Measurements from ENCODE around the gene ARRDC2. TPM values are rescaled to one million over a fixed set of nuclear protein-coding genes. Genes with fewer than 3 reads are reported as not detected.
A peak's percentile ranks its signal among the peaks of the same experiment; 100 is the strongest.

ARRDC2 gene
- total RNA-seq, 4 donors from 2014 or later = 31.9 to 64.6 (median 47.5) TPM

- WGBS, 2 donors (ENCODE audit: low coverage in 1 of 2) = 46 to 70% methylated on average over 3 of the region's 13 CpGs
- no peaks in the 10 kb centered on the region for H3K9me3 ChIP-seq
- ATAC-seq = no peak
- no peak for TF ChIP-seq EP300 (IDR thresholded peaks at IDR 0.05)
- no peak overlapping the region for H3K27ac ChIP-seq
- no peaks in the 10 kb centered on the region for H3K4me1 ChIP-seq
- H3K4me3 ChIP-seq = no peak overlapping the region
- H3K36me3 ChIP-seq = no peaks in the 10 kb centered on the region
- H3K27me3 ChIP-seq = peaks cover 36% of the 10 kb centered on the region
These were observed 19.8 kb upstream of the ARRDC2 start for GRCh38 chr19:17988161-17988560.

- 89 to 99% methylated on average over 4 to 8 of the region's 16 CpGs for WGBS, 2 donors (ENCODE audit: low coverage in 1 of 2)
- no peak for ATAC-seq
- TF ChIP-seq POLR2A (IDR thresholded peaks at IDR 0.05) (no peak), POLR2AphosphoS5 (IDR thresholded peaks at IDR 0.05) (no peak), EP300 (IDR thresholded peaks at IDR 0.05) (no peak)
- TF ChIP-seq, protein P1, sequence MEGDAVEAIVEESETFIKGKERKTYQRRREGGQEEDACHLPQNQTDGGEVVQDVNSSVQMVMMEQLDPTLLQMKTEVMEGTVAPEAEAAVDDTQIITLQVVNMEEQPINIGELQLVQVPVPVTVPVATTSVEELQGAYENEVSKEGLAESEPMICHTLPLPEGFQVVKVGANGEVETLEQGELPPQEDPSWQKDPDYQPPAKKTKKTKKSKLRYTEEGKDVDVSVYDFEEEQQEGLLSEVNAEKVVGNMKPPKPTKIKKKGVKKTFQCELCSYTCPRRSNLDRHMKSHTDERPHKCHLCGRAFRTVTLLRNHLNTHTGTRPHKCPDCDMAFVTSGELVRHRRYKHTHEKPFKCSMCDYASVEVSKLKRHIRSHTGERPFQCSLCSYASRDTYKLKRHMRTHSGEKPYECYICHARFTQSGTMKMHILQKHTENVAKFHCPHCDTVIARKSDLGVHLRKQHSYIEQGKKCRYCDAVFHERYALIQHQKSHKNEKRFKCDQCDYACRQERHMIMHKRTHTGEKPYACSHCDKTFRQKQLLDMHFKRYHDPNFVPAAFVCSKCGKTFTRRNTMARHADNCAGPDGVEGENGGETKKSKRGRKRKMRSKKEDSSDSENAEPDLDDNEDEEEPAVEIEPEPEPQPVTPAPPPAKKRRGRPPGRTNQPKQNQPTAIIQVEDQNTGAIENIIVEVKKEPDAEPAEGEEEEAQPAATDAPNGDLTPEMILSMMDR (IDR thresholded peaks at IDR 0.05) = no peak
These were observed 18.4 kb upstream of the ARRDC2 start for GRCh38 chr19:17989425-17990094.

GRCh38 chr19:17993076-17993813 lies 14.7 kb upstream of the ARRDC2 start:
- no peak for ATAC-seq
- H3K9me3 ChIP-seq = no peaks in the 10 kb centered on the region
- H3K27ac ChIP-seq = no peak overlapping the region

More at GRCh38 chr19:17989425-17990094, 18.4 kb upstream of the ARRDC2 start:
- no peak overlapping the region for H3K27ac ChIP-seq
- H3K36me3 ChIP-seq = no peaks in the 10 kb centered on the region
- H3K9me3 ChIP-seq = no peaks in the 10 kb centered on the region
- H3K27me3 ChIP-seq = peaks cover 29% of the 10 kb centered on the region
- no peak overlapping the region for H3K4me3 ChIP-seq
- H3K4me1 ChIP-seq = no peaks in the 10 kb centered on the region

DNA sequence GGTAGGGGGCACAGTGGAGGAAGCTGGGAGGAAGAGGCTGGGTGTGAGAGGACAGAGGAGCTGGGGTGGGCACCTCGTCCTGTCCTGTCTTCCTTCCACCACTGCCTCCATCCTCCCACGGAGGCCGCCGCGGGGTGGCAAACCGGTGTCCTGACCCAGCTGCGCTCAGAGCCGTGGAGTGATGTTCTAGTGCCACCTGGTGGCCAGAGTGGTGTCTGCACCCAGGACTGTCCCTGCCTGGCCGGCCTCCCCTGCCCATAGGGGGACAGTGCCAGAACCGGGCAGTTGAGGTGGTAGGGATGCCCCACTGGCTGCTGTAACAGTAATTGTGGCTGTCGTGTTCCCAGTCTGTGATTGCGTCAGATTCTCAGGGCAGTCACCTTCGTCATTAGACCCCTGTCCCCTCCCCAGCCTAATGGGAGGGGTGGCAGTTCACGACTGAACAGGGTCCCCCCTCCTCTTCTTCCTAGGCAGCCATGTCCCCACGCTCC lies 11.1 kb upstream of the ARRDC2 start:
- no peaks in the 10 kb centered on the region for H3K9me3 ChIP-seq
- peaks cover 16% of the 10 kb centered on the region for H3K27me3 ChIP-seq
- peaks cover 0 to 19% (median 6%) of the 10 kb centered on the region in 3 donors for H3K4me1 ChIP-seq
- ATAC-seq = peak; percentile 72
- no peaks in the 10 kb centered on the region for H3K36me3 ChIP-seq
- no peak overlapping the region for H3K27ac ChIP-seq
- TF ChIP-seq, protein P1 (IDR thresholded peaks at IDR 0.05) = peak in 3 of 4 experiments; percentile 99
- TF ChIP-seq EP300 (IDR thresholded peaks at IDR 0.05) = no peak
- 20 to 25% methylated on average over 2 to 5 of the region's 15 CpGs for WGBS, 2 donors (ENCODE audit: low coverage in 1 of 2)
- no peak overlapping the region for H3K4me3 ChIP-seq

More at GRCh38 chr19:17993076-17993813, 14.7 kb upstream of the ARRDC2 start:
- no peaks in the 10 kb centered on the region for H3K36me3 ChIP-seq
- H3K4me3 ChIP-seq = no peak overlapping the region
- peaks cover 16% of the 10 kb centered on the region for H3K27me3 ChIP-seq
- peaks cover 0 to 3% (median 0%) of the 10 kb centered on the region in 3 donors for H3K4me1 ChIP-seq
- WGBS, 2 donors (ENCODE audit: low coverage in 1 of 2) = 77% methylated on average over 4 of the region's 27 CpGs; no CpG with 5 or more reads in 1 of the 2 donors
- TF ChIP-seq POLR2AphosphoS5 (IDR thresholded peaks at IDR 0.05) = no peak
- TF ChIP-seq EP300 (IDR thresholded peaks at IDR 0.05) = no peak
- no peak for TF ChIP-seq POLR2A (IDR thresholded peaks at IDR 0.05)
- TF ChIP-seq, protein P1 (IDR thresholded peaks at IDR 0.05) = no peak

DNA sequence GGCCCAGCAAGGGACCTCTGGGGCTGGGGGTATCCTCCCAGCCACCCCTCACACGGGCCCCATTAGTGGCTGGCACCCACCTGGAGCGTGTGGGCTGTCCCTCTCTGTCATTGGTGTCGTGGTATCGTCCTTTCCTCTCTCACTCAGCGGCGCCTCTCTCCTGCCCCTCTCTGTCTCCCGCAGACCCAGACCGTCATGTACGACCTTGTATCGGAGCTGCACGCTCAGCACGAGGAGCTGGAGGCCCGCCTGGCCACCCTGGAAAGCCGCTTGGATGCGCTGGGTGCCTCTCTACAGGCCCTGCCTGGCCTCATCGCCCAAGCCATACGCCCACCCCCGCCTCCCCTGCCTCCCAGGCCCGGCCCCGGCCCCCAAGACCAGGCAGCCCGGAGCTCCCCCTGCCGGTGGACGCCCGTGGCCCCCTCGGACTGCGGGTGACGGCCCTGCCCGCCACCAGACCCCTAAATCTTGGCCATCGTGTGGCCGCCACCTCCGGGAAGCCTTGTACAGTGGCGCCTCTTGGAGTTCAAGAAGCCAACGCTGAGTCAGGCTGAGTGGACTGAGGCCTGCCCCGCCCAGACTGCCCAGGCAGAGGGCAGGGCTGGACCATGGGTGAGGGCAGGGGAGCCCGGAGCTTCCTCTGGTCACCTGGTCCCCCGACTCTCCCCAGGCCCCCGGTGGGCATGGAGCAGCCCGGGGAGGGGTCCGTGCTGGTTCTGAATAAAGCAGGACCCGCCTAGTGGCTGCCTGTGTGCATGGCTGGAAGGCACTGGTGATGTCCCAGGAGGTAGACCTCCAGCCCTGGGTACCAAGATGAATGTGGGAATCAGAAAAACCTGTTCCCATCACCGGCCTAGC lies 9.8 kb upstream of the ARRDC2 start:
- H3K4me1 ChIP-seq = peaks cover 0 to 32% (median 8%) of the 10 kb centered on the region in 3 donors
- no peak overlapping the region for H3K4me3 ChIP-seq
- H3K36me3 ChIP-seq = no peaks in the 10 kb centered on the region
- 72% methylated on average over 7 of the region's 41 CpGs; no CpG with 5 or more reads in 1 of the 2 donors for WGBS, 2 donors (ENCODE audit: low coverage in 1 of 2)
- ATAC-seq = no peak
- TF ChIP-seq EP300 (IDR thresholded peaks at IDR 0.05) (no peak), POLR2AphosphoS5 (IDR thresholded peaks at IDR 0.05) (no peak), POLR2A (IDR thresholded peaks at IDR 0.05) (no peak)
- TF ChIP-seq, protein P1 (IDR thresholded peaks at IDR 0.05) = peak in 1 of 4 experiments; percentile 24
- peak overlapping the region in 1 of 4 donors; percentile 35 for H3K27ac ChIP-seq
- H3K27me3 ChIP-seq = peaks cover 4% of the 10 kb centered on the region
- no peaks in the 10 kb centered on the region for H3K9me3 ChIP-seq

Measured in gastroesophageal sphincter (tissue), 4 donors.